VCaP (cell line): ENCODE data around the gene QKI.

Experiments
- H3K27ac ChIP-seq: fragments of 450-650 bp; 2 replicates; pipeline ENCODE4 v1.5.1; 2017
- CTCF ChIP-seq: fragments of 450-650 bp; conservative IDR thresholded peaks from 2 replicates; pipeline ENCODE4 v1.5.1; 2017; ENCODE audit warnings: mild to moderate bottlenecking, moderate library complexity

Gene QKI

DNA sequence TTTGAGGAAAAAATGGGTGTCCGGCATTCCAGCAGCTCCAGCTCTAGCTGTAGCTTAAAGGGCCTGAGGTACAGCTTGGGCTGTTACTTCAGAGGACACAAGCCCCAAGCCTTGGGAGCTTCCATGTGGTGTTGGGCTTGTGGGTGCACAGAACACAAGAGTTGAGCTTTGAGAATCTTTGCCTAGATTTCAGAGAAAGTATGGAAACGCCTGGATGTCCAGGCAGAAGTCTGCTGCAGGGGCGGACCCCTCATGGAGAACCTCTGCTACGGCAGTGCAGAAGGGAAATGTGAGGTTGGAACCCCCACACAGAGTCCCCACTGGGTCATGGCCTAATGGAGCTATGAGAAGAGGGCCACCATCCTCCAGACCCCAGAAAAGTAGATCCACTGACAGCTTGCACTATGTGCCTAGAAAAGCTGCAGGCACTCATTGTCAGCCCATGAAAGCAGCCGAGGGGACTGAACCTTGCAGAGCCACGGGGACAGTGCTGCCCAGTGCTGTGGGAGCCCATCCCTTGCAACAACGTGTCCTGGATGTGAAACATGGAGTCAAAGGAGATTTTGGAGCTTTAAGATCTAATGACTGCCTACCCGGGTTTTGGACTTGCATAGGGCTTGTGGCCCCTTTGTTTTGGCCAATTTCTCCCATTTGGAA lies 90.6 kb downstream of the QKI start:
- H3K27ac ChIP-seq, result no peak overlapping the region
- no peak for TF ChIP-seq CTCF

DNA sequence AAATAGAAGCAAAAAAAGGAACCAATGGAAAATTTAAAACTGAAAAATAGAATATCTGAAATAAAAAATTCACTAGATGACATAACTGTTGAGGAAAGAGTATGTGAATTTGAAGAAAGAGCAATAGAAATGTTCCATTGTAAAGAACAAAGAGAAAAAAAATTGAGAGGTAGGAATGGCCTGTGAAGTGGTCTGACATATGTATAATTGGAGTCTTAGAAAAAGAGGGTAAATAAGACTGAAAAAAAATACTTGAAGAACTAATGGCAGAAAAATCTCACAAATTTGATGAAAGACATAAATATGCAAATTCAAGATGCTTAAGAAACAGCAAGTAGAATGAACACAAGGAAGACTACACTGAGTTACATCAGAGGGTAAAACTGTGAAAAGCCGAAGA lies 93.4 kb downstream of the QKI start:
- H3K27ac ChIP-seq, result no peak overlapping the region
- no peak for TF ChIP-seq CTCF

DNA sequence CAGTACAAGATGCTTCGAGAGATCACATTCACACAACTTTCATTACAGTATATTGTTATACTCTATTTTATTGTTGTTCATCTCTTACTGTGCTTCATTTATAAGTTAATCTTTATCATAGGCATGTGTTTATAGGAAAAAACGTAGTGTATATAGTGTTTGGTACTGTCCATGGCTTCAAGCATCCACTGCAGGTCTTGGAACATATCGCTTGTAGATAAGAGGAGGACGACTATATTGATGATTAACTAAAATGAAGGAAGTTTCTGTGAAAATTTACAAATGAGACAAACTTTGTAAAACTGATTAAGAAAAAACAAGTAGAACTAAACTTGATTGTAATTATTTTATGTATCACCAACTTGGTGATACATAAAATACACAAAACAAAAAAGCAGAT lies 98.5 kb downstream of the QKI start:
- H3K27ac ChIP-seq, result no peak overlapping the region
- no peak for TF ChIP-seq CTCF

GRCh38 chr6:163513570-163514166 lies 99.2 kb downstream of the QKI start:
- TF ChIP-seq CTCF, result no peak
- no peak overlapping the region for H3K27ac ChIP-seq

- TF ChIP-seq CTCF, result no peak
Measured at GRCh38 chr6:163516908-163517307, 102.4 kb downstream of the QKI start.

GRCh38 chr6:163520956-163521355 lies 106.4 kb downstream of the QKI start:
- no peak for TF ChIP-seq CTCF
- H3K27ac ChIP-seq, result no peak overlapping the region

More at GRCh38 chr6:163516908-163517307, 102.4 kb downstream of the QKI start:
- no peak overlapping the region for H3K27ac ChIP-seq

- no peak overlapping the region for H3K27ac ChIP-seq
- TF ChIP-seq CTCF, result no peak
Measured at GRCh38 chr6:163522033-163522432, 107.5 kb downstream of the QKI start.
